ENCODE measurements around the gene PDE6G.

The PDE6G gene

DNA sequence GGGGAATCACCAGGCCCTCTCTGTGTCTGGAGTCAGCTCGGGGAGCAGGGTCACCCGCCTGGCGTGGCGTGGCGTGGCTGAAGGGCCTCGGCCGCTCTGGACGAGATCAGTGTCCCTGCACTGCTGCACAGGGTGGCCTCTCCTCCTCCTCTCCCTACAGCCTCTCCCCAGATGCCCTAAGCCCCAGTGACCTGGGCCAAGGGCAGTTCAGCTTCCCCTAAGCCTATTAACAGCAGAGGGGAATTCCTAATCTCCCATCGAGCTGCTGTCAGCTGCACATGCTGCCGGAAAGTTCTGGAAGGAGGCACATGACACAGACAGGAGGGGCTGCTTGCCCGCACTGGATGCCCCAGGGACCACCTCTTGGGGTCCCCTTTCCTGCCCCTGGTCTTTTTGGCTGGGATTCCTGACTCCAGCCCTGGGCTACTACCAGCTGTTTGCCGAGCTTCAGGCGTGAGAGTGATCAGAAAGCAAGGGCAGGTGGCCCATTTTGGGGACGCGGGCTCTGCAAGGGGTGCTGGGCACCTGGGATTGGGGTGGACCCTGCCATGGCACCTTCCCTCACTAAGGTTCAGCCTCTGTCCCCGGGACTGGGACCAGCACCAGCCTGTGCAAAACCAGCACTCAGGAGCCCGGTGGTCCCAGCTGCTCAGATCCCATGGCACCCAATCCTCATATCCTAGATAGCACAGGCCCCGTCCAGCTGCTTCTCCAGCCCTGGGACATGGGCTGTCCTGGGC, 794 bp downstream of the PDE6G start:
- Histone ChIP-seq H3K9me3 (ENCODE audit: control insufficient read depth in 1 of 2, low read length in 2 of 2) (no peaks in the 10 kb centered on the region), H3K4me3 (ENCODE audit: low read depth in 1 of 2, low read length in 2 of 2) (no peak overlapping the region), H3K27ac (ENCODE audit: low read length) (no peak overlapping the region), H3K4me1 (ENCODE audit: control insufficient read depth in 1 of 2, insufficient read depth in 2 of 2, low read length in 2 of 2) (no peaks in the 10 kb centered on the region), H3K36me3 (ENCODE audit: control insufficient read depth in 1 of 2, insufficient read depth in 2 of 2, low read length in 2 of 2) (no peaks in the 10 kb centered on the region), H3K27me3 (ENCODE audit: low read depth, low read length) (no peaks in the 10 kb centered on the region)

GRCh38 chr17:81652906-81653771, 3.2 kb downstream of the PDE6G start:
- Histone ChIP-seq H3K27me3 (ENCODE audit: low read depth, low read length) (no peaks in the 10 kb centered on the region), H3K36me3 (ENCODE audit: control insufficient read depth in 1 of 2, insufficient read depth in 2 of 2, low read length in 2 of 2) (no peaks in the 10 kb centered on the region), H3K4me1 (ENCODE audit: control insufficient read depth in 1 of 2, insufficient read depth in 2 of 2, low read length in 2 of 2) (no peaks in the 10 kb centered on the region), H3K27ac (ENCODE audit: low read length) (no peak overlapping the region), H3K4me3 (ENCODE audit: low read depth in 1 of 2, low read length in 2 of 2) (no peak overlapping the region), H3K9me3 (ENCODE audit: control insufficient read depth in 1 of 2, low read length in 2 of 2) (peaks cover 0 to 6% of the 10 kb centered on the region in 2 donors)

DNA sequence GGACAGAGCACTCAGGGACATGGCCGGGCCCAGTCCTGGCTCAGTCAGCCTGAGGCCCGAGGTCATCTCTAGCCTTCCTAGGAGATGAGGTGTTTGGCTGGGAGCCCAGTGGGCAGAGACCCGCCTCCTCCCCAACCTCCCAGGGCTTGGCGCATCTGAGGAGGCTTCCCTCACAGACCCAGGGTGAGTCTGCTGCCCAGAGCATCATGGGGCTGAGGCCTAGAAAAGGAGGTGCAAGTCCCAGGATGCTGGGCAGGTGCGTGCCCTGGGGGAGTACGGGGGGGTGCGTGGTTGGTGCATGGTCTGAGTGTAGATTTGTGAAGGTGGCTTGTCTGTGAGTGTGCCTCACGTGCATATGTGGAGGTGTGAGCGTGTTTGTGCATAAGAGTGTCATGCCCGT, 4.7 kb downstream of the PDE6G start:
- no peaks in the 10 kb centered on the region for H3K36me3 ChIP-seq (ENCODE audit: control insufficient read depth in 1 of 2, insufficient read depth in 2 of 2, low read length in 2 of 2)
- peaks cover 0 to 6% of the 10 kb centered on the region in 2 donors for H3K9me3 ChIP-seq (ENCODE audit: control insufficient read depth in 1 of 2, low read length in 2 of 2)
- H3K27me3 ChIP-seq (ENCODE audit: low read depth, low read length), result peaks cover 10% of the 10 kb centered on the region

GRCh38 chr17:81650951-81651350, 5.4 kb downstream of the PDE6G start:
- peaks cover 0 to 6% of the 10 kb centered on the region in 2 donors for H3K9me3 ChIP-seq (ENCODE audit: control insufficient read depth in 1 of 2, low read length in 2 of 2)
- H3K27me3 ChIP-seq (ENCODE audit: low read depth, low read length), result peaks cover 10% of the 10 kb centered on the region
- no peak overlapping the region for H3K27ac ChIP-seq (ENCODE audit: low read length)

More for the DNA sequence above, 4.7 kb downstream of the PDE6G start:
- Histone ChIP-seq H3K4me1 (ENCODE audit: control insufficient read depth in 1 of 2, insufficient read depth in 2 of 2, low read length in 2 of 2) (no peaks in the 10 kb centered on the region), H3K27ac (ENCODE audit: low read length) (no peak overlapping the region), H3K4me3 (ENCODE audit: low read depth in 1 of 2, low read length in 2 of 2) (no peak overlapping the region)

DNA sequence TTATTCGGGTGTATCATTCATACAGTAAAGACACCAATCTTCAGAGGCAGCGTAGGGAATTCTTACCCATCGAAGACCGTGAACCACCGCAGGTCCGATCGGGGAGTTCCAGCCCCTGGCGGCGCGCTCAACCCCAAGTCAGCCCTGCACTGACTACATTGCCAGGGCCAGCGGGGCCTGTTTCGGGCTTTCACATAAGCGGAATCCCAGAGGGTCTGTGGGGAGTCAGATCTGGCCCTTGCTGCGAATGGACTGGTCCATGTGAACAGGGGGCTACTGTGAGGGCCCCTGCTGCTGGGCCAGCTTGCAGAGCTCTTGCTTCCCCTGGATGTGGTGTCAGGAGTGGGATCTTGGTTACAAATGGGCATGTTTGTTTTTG, 7.6 kb downstream of the PDE6G start:
- H3K4me3 ChIP-seq (ENCODE audit: low read depth in 1 of 2, low read length in 2 of 2), result no peak overlapping the region

More at GRCh38 chr17:81650951-81651350, 5.4 kb downstream of the PDE6G start:
- H3K4me3 ChIP-seq (ENCODE audit: low read depth in 1 of 2, low read length in 2 of 2), result no peak overlapping the region
- no peaks in the 10 kb centered on the region for H3K36me3 ChIP-seq (ENCODE audit: control insufficient read depth in 1 of 2, insufficient read depth in 2 of 2, low read length in 2 of 2)
- H3K4me1 ChIP-seq (ENCODE audit: control insufficient read depth in 1 of 2, insufficient read depth in 2 of 2, low read length in 2 of 2), result no peaks in the 10 kb centered on the region

GRCh38 chr17:81648013-81648706, 8.2 kb downstream of the PDE6G start:
- Histone ChIP-seq H3K4me3 (ENCODE audit: low read depth in 1 of 2, low read length in 2 of 2) (no peak overlapping the region), H3K27me3 (ENCODE audit: low read depth, low read length) (peaks cover 10% of the 10 kb centered on the region), H3K9me3 (ENCODE audit: control insufficient read depth in 1 of 2, low read length in 2 of 2) (peaks cover 0 to 6% of the 10 kb centered on the region in 2 donors), H3K36me3 (ENCODE audit: control insufficient read depth in 1 of 2, insufficient read depth in 2 of 2, low read length in 2 of 2) (no peaks in the 10 kb centered on the region), H3K27ac (ENCODE audit: low read length) (no peak overlapping the region), H3K4me1 (ENCODE audit: control insufficient read depth in 1 of 2, insufficient read depth in 2 of 2, low read length in 2 of 2) (no peaks in the 10 kb centered on the region)

More for the DNA sequence above, 7.6 kb downstream of the PDE6G start:
- Histone ChIP-seq H3K4me1 (ENCODE audit: control insufficient read depth in 1 of 2, insufficient read depth in 2 of 2, low read length in 2 of 2) (no peaks in the 10 kb centered on the region), H3K36me3 (ENCODE audit: control insufficient read depth in 1 of 2, insufficient read depth in 2 of 2, low read length in 2 of 2) (no peaks in the 10 kb centered on the region), H3K27me3 (ENCODE audit: low read depth, low read length) (peaks cover 10% of the 10 kb centered on the region), H3K27ac (ENCODE audit: low read length) (no peak overlapping the region), H3K9me3 (ENCODE audit: control insufficient read depth in 1 of 2, low read length in 2 of 2) (peaks cover 0 to 6% of the 10 kb centered on the region in 2 donors)

DNA sequence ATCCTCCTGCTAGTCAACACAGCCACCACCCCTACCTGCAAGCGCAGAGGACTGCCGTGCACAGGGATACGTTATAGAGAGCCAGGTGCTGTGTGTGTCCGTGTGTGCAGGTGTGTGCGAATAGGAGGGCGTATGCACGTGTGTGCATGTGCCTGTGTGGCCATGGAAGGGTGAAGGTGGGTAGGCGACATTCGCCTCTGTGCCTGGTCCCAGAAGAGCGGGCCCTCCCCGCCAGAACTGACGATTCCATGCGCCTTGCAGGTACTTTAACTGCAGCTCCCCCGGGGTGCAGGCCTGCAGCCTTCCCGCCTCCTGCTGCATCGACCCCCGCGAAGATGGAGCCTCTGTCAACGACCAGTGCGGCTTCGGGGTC, 8.7 kb downstream of the PDE6G start:
- Histone ChIP-seq H3K9me3 (ENCODE audit: control insufficient read depth in 1 of 2, low read length in 2 of 2) (peaks cover 0 to 6% of the 10 kb centered on the region in 2 donors), H3K36me3 (ENCODE audit: control insufficient read depth in 1 of 2, insufficient read depth in 2 of 2, low read length in 2 of 2) (no peaks in the 10 kb centered on the region), H3K27ac (ENCODE audit: low read length) (no peak overlapping the region), H3K4me3 (ENCODE audit: low read depth in 1 of 2, low read length in 2 of 2) (no peak overlapping the region), H3K27me3 (ENCODE audit: low read depth, low read length) (peaks cover 10% of the 10 kb centered on the region), H3K4me1 (ENCODE audit: control insufficient read depth in 1 of 2, insufficient read depth in 2 of 2, low read length in 2 of 2) (no peaks in the 10 kb centered on the region)

GRCh38 chr17:81646869-81647600, 9.3 kb downstream of the PDE6G start:
- Histone ChIP-seq H3K36me3 (ENCODE audit: control insufficient read depth in 1 of 2, insufficient read depth in 2 of 2, low read length in 2 of 2) (no peaks in the 10 kb centered on the region), H3K9me3 (ENCODE audit: control insufficient read depth in 1 of 2, low read length in 2 of 2) (peaks cover 0 to 6% of the 10 kb centered on the region in 2 donors), H3K27me3 (ENCODE audit: low read depth, low read length) (peaks cover 10% of the 10 kb centered on the region), H3K4me1 (ENCODE audit: control insufficient read depth in 1 of 2, insufficient read depth in 2 of 2, low read length in 2 of 2) (no peaks in the 10 kb centered on the region), H3K27ac (ENCODE audit: low read length) (no peak overlapping the region), H3K4me3 (ENCODE audit: low read depth in 1 of 2, low read length in 2 of 2) (no peak overlapping the region)

DNA sequence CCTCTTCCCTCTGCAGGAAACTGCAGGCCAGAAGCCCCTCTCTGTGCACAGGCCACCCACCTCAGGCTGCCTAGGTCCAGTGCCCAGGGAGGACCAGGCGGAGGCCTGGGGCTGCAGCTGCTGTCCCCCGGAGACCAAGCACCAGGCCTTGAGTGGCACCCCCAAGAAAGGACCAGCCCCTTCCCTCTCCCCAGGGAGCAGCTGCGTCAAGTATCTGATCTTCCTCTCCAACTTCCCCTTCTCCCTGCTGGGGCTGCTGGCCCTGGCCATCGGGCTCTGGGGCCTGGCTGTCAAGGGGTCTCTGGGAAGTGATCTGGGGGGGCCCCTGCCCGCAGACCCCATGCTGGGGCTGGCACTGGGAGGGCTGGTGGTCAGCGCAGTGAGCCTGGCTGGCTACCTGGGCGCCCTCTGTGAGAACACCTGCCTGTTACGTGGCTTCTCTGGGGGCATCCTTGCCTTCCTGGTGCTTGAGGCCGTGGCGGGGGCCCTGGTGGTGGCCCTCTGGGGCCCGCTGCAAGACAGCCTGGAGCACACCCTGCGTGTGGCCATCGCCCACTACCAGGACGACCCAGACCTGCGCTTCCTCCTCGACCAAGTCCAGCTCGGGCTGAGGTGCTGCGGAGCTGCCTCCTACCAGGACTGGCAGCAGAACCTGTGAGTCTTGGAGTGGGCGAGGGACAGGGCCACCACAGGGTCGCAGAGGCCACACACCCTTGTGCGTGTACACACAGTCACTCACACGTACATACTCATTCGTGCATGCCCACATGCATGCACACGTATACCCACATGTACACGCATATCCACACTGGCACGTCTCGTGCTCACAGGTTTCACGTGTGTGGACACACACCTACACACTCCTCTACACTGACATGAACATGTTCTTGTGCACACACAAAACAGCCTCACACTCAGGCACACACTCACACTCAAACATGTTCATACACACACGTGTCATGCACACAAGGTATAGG, 11.1 kb downstream of the PDE6G start:
- Histone ChIP-seq H3K27ac (ENCODE audit: low read length) (no peak overlapping the region), H3K9me3 (ENCODE audit: control insufficient read depth in 1 of 2, low read length in 2 of 2) (peaks cover 0 to 6% of the 10 kb centered on the region in 2 donors), H3K36me3 (ENCODE audit: control insufficient read depth in 1 of 2, insufficient read depth in 2 of 2, low read length in 2 of 2) (no peaks in the 10 kb centered on the region), H3K4me3 (ENCODE audit: low read depth in 1 of 2, low read length in 2 of 2) (no peak overlapping the region), H3K4me1 (ENCODE audit: control insufficient read depth in 1 of 2, insufficient read depth in 2 of 2, low read length in 2 of 2) (no peaks in the 10 kb centered on the region), H3K27me3 (ENCODE audit: low read depth, low read length) (peaks cover 10% of the 10 kb centered on the region)

- H3K27ac ChIP-seq (ENCODE audit: low read length), result no peak overlapping the region
- no peaks in the 10 kb centered on the region for H3K4me1 ChIP-seq (ENCODE audit: control insufficient read depth in 1 of 2, insufficient read depth in 2 of 2, low read length in 2 of 2)
- H3K36me3 ChIP-seq (ENCODE audit: control insufficient read depth in 1 of 2, insufficient read depth in 2 of 2, low read length in 2 of 2), result no peaks in the 10 kb centered on the region
- peaks cover 0 to 6% of the 10 kb centered on the region in 2 donors for H3K9me3 ChIP-seq (ENCODE audit: control insufficient read depth in 1 of 2, low read length in 2 of 2)
- H3K4me3 ChIP-seq (ENCODE audit: low read depth in 1 of 2, low read length in 2 of 2), result no peak overlapping the region
- peaks cover 10% of the 10 kb centered on the region for H3K27me3 ChIP-seq (ENCODE audit: low read depth, low read length)
These were observed 11.8 kb downstream of the PDE6G start for GRCh38 chr17:81644496-81644895.
